Natural killer cell (primary cell): ENCODE data around the gene SF3B3. TPM values are rescaled to one million over a fixed set of nuclear protein-coding genes. Genes with fewer than 3 reads are reported as not detected.

Experiments used
- ATAC-seq, 3 donors: fragments of 150-1000 bp in 2 of 3; fragments of 200-7000 bp in 1 of 3; cut with Tn5 transposase; 1 replicate in 1 of 3; 2 replicates in 2 of 3; pipeline ENCODE4 v1.10.0; 2021; ENCODE audit warnings: mild to moderate bottlenecking in 2 of 3, moderate library complexity in 2 of 3
- DNase-seq, 2 donors: peaks; one replicate each; pipeline versions ENCODE4 v3.0.0 to v3.0.0-alpha.2; 2013 to 2021; ENCODE audit warnings: mixed read lengths in 1 of 2
- H3K27ac ChIP-seq: one replicate; pipeline ENCODE4 v1.5.1; 2013; ENCODE audit warnings: mild to moderate bottlenecking, low read length
- H3K27me3 ChIP-seq: one replicate; pipeline ENCODE4 v1.6.1; 2013; ENCODE audit warnings: low read length; ENCODE audit not compliant: control insufficient read depth, insufficient read depth
- H3K36me3 ChIP-seq: one replicate; pipeline ENCODE4 v1.6.1; 2013; ENCODE audit warnings: low read length; ENCODE audit not compliant: control insufficient read depth, insufficient read depth
- H3K4me1 ChIP-seq: one replicate; pipeline ENCODE4 v1.6.1; 2013; ENCODE audit warnings: low read length; ENCODE audit not compliant: control insufficient read depth, insufficient read depth
- H3K4me3 ChIP-seq: one replicate; pipeline ENCODE4 v1.5.1; 2013; ENCODE audit warnings: low read length
- H3K9me3 ChIP-seq: one replicate; pipeline ENCODE4 v1.6.1; 2013; ENCODE audit warnings: low read length; ENCODE audit not compliant: control insufficient read depth, insufficient read depth
- H3K27ac Mint-ChIP-seq, 2 donors: one replicate each; pipeline ENCODE4 v1.8.0; 2022; ENCODE audit warnings: mild to moderate bottlenecking in 2 of 2, mixed read lengths in 2 of 2, moderate library complexity in 1 of 2
- H3K27me3 Mint-ChIP-seq, 2 donors: one replicate each; pipeline ENCODE4 v1.8.0; 2022; ENCODE audit warnings: low read depth in 2 of 2, mixed read lengths in 2 of 2
- H3K36me3 Mint-ChIP-seq: one replicate; pipeline ENCODE4 v1.8.0; 2022; ENCODE audit warnings: mixed read lengths
- H3K4me1 Mint-ChIP-seq, 2 donors: one replicate each; pipeline ENCODE4 v1.8.0; 2022; ENCODE audit warnings: mixed read lengths in 2 of 2
- H3K4me3 Mint-ChIP-seq: one replicate; pipeline ENCODE4 v1.8.0; 2022; ENCODE audit warnings: mild to moderate bottlenecking, moderate library complexity, mixed read lengths
- H3K9me3 Mint-ChIP-seq, 2 donors: one replicate each; pipeline ENCODE4 v1.8.0; 2022; ENCODE audit warnings: mixed read lengths in 2 of 2
- WGBS: methylation state at CpG from one replicate; pipeline ENCODE4 v1.1.7; 2013; ENCODE audit warnings: missing lambda C conversion rate; ENCODE audit not compliant: insufficient coverage; 5-methylcytosine and 5-hydroxymethylcytosine counted together
- intact Hi-C: fragments of 100-400 bp; cut with micrococcal nuclease; formaldehyde crosslinking; loops from one replicate; pipeline ENCODE4 v1.14.2; 2022
- total RNA-seq, 4 donors: library from RNA; stranded (reverse); fragments of 120-200 nt in 1 of 4; gene quantifications; one replicate each; pipeline versions ENCODE4 v1.2.3 to v1.2.4, GENCODE V29; 2013 to 2022
- TF ChIP-seq, protein P1 (sequence below): fragments of 200-600 bp; IDR thresholded peaks from one replicate; pipeline ENCODE4 v1.8.0; 2022; ENCODE audit warnings: antibody characterized with exemption

Gene SF3B3
- total RNA-seq, 3 donors from 2014 or later (not counting 1 experiment from before 2014, with no cell fraction given), result 164 to 220 (median 173) TPM

- Mint-ChIP-seq H3K4me1 (peaks cover 0 to 11% of the 10 kb centered on the region in 2 donors), H3K27ac (no peak overlapping the region), H3K4me3 (no peak overlapping the region), H3K27me3 (no peaks in the 10 kb centered on the region), H3K36me3 (peaks cover 10% of the 10 kb centered on the region), H3K9me3 (no peaks in the 10 kb centered on the region)
- H3K27me3 ChIP-seq, result no peaks in the 10 kb centered on the region
- no peaks in the 10 kb centered on the region for H3K4me1 ChIP-seq
- TF ChIP-seq, protein P1, sequence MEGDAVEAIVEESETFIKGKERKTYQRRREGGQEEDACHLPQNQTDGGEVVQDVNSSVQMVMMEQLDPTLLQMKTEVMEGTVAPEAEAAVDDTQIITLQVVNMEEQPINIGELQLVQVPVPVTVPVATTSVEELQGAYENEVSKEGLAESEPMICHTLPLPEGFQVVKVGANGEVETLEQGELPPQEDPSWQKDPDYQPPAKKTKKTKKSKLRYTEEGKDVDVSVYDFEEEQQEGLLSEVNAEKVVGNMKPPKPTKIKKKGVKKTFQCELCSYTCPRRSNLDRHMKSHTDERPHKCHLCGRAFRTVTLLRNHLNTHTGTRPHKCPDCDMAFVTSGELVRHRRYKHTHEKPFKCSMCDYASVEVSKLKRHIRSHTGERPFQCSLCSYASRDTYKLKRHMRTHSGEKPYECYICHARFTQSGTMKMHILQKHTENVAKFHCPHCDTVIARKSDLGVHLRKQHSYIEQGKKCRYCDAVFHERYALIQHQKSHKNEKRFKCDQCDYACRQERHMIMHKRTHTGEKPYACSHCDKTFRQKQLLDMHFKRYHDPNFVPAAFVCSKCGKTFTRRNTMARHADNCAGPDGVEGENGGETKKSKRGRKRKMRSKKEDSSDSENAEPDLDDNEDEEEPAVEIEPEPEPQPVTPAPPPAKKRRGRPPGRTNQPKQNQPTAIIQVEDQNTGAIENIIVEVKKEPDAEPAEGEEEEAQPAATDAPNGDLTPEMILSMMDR, result no peak
- no peak overlapping the region for H3K4me3 ChIP-seq
- ATAC-seq (no peak), DNase-seq (no peak)
- H3K9me3 ChIP-seq, result no peaks in the 10 kb centered on the region
- H3K36me3 ChIP-seq, result peaks cover 90% of the 10 kb centered on the region
- intact Hi-C loops, result no loop called here
- H3K27ac ChIP-seq, result no peak overlapping the region
- 100% methylated on average over 1 of the region's 1 CpG for WGBS
Measured at GRCh38 chr16:70544548-70544947, 20.9 kb downstream of the SF3B3 start.

DNA sequence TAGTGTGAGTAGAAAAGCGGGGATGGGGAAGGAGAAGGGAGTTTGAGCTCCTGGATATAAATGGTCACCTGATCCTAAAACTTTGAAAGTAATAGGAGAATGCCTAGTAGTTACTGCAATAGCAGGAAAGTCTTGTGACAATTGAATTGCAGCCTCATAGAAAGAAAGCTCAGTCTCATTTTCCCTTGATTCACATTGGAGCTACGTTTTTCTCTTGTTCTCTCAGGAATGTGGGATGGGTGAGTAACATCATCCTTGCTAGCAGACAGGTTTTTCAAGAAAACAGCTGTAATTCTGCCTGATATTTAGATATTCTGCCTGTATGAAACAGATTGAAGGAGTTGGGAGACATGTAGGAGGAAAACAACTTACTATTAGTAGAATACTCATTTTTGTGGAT, 25.3 kb downstream of the SF3B3 start:
- no peak overlapping the region for H3K4me3 Mint-ChIP-seq
- TF ChIP-seq, protein P1, result no peak
- Histone ChIP-seq H3K27me3 (no peaks in the 10 kb centered on the region), H3K4me3 (no peak overlapping the region), H3K4me1 (no peaks in the 10 kb centered on the region), H3K9me3 (no peaks in the 10 kb centered on the region), H3K27ac (no peak overlapping the region), H3K36me3 (peaks cover 92% of the 10 kb centered on the region)
- no peaks in the 10 kb centered on the region for H3K27me3 Mint-ChIP-seq
- 93% methylated on average over 2 of the region's 2 CpGs for WGBS
- DNase-seq, result no peak
- peaks cover 9 to 17% of the 10 kb centered on the region in 2 donors for H3K4me1 Mint-ChIP-seq
- H3K9me3 Mint-ChIP-seq, result no peaks in the 10 kb centered on the region
- H3K36me3 Mint-ChIP-seq, result peaks cover 10% of the 10 kb centered on the region
- no peak for ATAC-seq
- intact Hi-C loops, result no loop called here
- H3K27ac Mint-ChIP-seq, result peak overlapping the region in 1 of 2 donors; percentile 19

DNA sequence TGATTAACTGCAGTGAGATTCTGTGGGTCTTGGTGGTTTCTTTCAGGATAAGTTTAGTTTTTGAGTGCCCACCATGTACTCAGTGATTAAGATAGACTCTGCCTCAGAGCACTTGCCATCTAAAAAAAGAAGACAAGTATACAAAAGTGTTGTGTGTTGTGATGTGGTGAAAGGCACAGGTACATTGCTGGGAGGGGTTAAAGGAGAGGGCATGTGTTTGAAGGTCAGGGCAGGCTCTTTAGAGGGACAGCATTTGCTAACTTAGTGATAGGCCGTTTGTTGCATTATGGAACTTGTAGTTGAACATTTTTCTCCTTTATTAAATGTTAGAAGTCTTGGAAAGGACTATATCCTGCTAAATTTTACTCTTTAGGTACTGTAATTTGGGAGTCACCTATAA, 26.5 kb downstream of the SF3B3 start:
- H3K36me3 Mint-ChIP-seq, result peaks cover 22% of the 10 kb centered on the region
- H3K27ac Mint-ChIP-seq, result peak overlapping the region in 1 of 2 donors; percentile 60
- TF ChIP-seq, protein P1, result no peak
- H3K27me3 ChIP-seq, result no peaks in the 10 kb centered on the region
- no peaks in the 10 kb centered on the region for H3K9me3 ChIP-seq
- peaks cover 93% of the 10 kb centered on the region for H3K36me3 ChIP-seq
- 100% methylated on average over 1 of the region's 1 CpG for WGBS
- H3K4me3 ChIP-seq, result no peak overlapping the region
- H3K4me1 Mint-ChIP-seq, result peaks cover 9 to 17% of the 10 kb centered on the region in 2 donors
- no peaks in the 10 kb centered on the region for H3K27me3 Mint-ChIP-seq
- no peak for DNase-seq
- intact Hi-C loops, result no loop called here
- no peaks in the 10 kb centered on the region for H3K4me1 ChIP-seq
- no peak for ATAC-seq
- H3K9me3 Mint-ChIP-seq, result no peaks in the 10 kb centered on the region
- no peak overlapping the region for H3K27ac ChIP-seq
- H3K4me3 Mint-ChIP-seq, result no peak overlapping the region

DNA sequence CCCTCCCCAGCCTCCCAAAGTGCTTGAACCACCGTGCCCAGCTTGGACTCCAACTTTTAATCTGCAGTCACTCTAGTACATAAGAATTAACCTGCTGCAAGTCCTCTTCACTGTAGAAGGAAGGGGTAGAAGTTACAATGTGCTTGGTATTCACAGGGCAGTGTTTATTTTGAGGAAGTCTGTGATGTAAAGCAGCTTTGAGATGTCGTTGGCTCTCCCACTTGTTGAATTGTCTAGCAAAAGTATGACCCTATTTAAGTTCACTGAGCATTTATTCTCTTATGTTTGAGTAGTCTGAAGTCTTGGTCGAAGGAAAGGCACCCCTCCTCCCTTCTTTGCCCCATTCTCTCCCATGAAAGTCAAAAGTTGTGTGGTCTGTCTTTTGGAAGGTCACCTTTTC, 28.2 kb downstream of the SF3B3 start:
- Mint-ChIP-seq H3K9me3 (no peaks in the 10 kb centered on the region), H3K4me3 (no peak overlapping the region), H3K27ac (no peak overlapping the region), H3K4me1 (peaks cover 9 to 21% of the 10 kb centered on the region in 2 donors), H3K36me3 (peaks cover 28% of the 10 kb centered on the region), H3K27me3 (no peaks in the 10 kb centered on the region)
- Histone ChIP-seq H3K27ac (no peak overlapping the region), H3K36me3 (peaks cover 95% of the 10 kb centered on the region), H3K9me3 (no peaks in the 10 kb centered on the region), H3K4me3 (no peak overlapping the region), H3K27me3 (no peaks in the 10 kb centered on the region), H3K4me1 (no peaks in the 10 kb centered on the region)
- no peak for DNase-seq
- intact Hi-C loops, result no loop called here
- TF ChIP-seq, protein P1, result no peak
- 82% methylated on average over 1 of the region's 3 CpGs for WGBS
- no peak for ATAC-seq
